Measurements from ENCODE around the gene FAM222B. TPM values are rescaled to one million over a fixed set of nuclear protein-coding genes. Genes with fewer than 3 reads are reported as not detected.

The FAM222B gene
- total and polyA plus RNA-seq, 9 of the 15 experiments (the other 6 are each of a cell fraction or from before 2014, with no cell fraction given), result 4.0 to 34.6 (median 7.5) TPM

DNA sequence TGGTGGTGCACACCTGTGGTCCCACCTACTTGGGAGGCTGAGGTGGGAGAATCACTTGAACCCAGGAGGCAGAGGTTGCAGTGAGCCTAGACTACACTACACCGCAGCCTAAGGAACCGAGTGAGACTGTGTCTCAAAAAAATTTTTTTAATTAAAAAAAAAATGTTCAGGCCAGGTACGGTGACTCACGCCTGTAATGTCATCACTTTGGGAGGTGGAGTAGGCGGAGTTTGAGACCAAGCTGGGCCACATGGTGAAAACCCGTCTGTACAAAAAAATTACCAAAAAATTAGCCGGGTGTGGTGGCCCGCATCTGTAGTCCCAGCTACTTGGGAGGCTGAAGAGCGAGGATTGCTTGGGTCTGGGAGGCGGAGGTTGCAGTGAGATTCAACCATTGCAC is 3.6 kb upstream of the FAM222B start (continued):
- TF ChIP-seq, protein P1, sequence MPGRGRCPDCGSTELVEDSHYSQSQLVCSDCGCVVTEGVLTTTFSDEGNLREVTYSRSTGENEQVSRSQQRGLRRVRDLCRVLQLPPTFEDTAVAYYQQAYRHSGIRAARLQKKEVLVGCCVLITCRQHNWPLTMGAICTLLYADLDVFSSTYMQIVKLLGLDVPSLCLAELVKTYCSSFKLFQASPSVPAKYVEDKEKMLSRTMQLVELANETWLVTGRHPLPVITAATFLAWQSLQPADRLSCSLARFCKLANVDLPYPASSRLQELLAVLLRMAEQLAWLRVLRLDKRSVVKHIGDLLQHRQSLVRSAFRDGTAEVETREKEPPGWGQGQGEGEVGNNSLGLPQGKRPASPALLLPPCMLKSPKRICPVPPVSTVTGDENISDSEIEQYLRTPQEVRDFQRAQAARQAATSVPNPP (IDR thresholded peaks at IDR 0.05; ENCODE audit: borderline replicate concordance, insufficient read depth, insufficient read length), result no peak
- TF ChIP-seq FOXA1 (IDR thresholded peaks at IDR 0.05; ENCODE audit: borderline replicate concordance) (no peak), MYBL2 (IDR thresholded peaks at IDR 0.05; ENCODE audit: low read depth) (no peak), MYBL2 (CRISPR knock-in tag; IDR thresholded peaks at IDR 0.05; ENCODE audit: borderline replicate concordance) (no peak), ZNF140 (CRISPR knock-in tag; IDR thresholded peaks at IDR 0.05) (no peak)
- TF ChIP-seq, protein P2, sequence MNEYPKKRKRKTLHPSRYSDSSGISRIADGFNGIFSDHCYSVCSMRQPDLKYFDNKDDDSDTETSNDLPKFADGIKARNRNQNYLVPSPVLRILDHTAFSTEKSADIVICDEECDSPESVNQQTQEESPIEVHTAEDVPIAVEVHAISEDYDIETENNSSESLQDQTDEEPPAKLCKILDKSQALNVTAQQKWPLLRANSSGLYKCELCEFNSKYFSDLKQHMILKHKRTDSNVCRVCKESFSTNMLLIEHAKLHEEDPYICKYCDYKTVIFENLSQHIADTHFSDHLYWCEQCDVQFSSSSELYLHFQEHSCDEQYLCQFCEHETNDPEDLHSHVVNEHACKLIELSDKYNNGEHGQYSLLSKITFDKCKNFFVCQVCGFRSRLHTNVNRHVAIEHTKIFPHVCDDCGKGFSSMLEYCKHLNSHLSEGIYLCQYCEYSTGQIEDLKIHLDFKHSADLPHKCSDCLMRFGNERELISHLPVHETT (CRISPR knock-in tag; conservative IDR thresholded peaks at IDR 0.05 in 1 of 2, IDR thresholded peaks at IDR 0.05 in 1 of 2), result no peak
- TF ChIP-seq, protein P3, sequence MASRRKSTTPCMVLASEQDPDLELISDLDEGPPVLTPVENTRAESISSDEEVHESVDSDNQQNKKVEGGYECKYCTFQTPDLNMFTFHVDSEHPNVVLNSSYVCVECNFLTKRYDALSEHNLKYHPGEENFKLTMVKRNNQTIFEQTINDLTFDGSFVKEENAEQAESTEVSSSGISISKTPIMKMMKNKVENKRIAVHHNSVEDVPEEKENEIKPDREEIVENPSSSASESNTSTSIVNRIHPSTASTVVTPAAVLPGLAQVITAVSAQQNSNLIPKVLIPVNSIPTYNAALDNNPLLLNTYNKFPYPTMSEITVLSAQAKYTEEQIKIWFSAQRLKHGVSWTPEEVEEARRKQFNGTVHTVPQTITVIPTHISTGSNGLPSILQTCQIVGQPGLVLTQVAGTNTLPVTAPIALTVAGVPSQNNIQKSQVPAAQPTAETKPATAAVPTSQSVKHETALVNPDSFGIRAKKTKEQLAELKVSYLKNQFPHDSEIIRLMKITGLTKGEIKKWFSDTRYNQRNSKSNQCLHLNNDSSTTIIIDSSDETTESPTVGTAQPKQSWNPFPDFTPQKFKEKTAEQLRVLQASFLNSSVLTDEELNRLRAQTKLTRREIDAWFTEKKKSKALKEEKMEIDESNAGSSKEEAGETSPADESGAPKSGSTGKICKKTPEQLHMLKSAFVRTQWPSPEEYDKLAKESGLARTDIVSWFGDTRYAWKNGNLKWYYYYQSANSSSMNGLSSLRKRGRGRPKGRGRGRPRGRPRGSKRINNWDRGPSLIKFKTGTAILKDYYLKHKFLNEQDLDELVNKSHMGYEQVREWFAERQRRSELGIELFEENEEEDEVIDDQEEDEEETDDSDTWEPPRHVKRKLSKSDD (conservative IDR thresholded peaks at IDR 0.05; ENCODE audit: low read length), result no peak
- TF ChIP-seq, protein P4, sequence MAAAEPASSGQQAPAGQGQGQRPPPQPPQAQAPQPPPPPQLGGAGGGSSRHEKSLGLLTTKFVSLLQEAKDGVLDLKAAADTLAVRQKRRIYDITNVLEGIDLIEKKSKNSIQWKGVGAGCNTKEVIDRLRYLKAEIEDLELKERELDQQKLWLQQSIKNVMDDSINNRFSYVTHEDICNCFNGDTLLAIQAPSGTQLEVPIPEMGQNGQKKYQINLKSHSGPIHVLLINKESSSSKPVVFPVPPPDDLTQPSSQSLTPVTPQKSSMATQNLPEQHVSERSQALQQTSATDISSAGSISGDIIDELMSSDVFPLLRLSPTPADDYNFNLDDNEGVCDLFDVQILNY (CRISPR knock-in tag; IDR thresholded peaks at IDR 0.05), result no peak

All from K562 (cell line).